OCI-LY7 (cell line): ENCODE data around the gene C2CD3. TPM values are rescaled to one million over a fixed set of nuclear protein-coding genes. Genes with fewer than 3 reads are reported as not detected.

Experiments
- BruUV-seq: library from RNA; stranded (reverse); fragments of 400-500 nt; replicated peaks from 2 replicates; lab custom pipeline; 2021; lab: Mats Ljungman, UMichigan
- CTCF ChIA-PET: fragments of 300-600 bp; sonication (Branson Sonifier 250); formaldehyde crosslinking; loops from one replicate; lab custom pipeline; 2022; ENCODE audit warnings: antibody characterized with exemption; ENCODE audit not compliant: unreplicated experiment; lab: Charles Lee
- POLR2A ChIA-PET: fragments of 300-600 bp; sonication (Branson Sonifier 250); formaldehyde crosslinking; loops from one replicate; lab custom pipeline; 2022; ENCODE audit warnings: antibody characterized with exemption; lab: Charles Lee
- DNase-seq: peaks from one replicate; pipeline ENCODE4 v3.0.0-alpha.2; 2015; ENCODE audit warnings: low spot score
- H2AFZ ChIP-seq: fragments of 200-600 bp; sonication (generic), shearing (Covaris generic); 2 replicates; pipeline ENCODE4 v1.6.1; 2014; ENCODE audit warnings: mild to moderate bottlenecking, antibody characterized with exemption, low read length, moderate library complexity
- H3K27ac ChIP-seq: fragments of 200-600 bp; sonication (generic); 2 replicates; pipeline ENCODE4 v1.5.1; 2014; ENCODE audit warnings: mixed run types, low read depth, mild to moderate bottlenecking, moderate library complexity, low read length, inconsistent platforms; ENCODE audit not compliant: poor library complexity, severe bottlenecking
- H3K36me3 ChIP-seq: fragments of 200-600 bp; sonication (generic); 2 replicates; pipeline ENCODE4 v1.6.1; 2014; ENCODE audit warnings: mild to moderate bottlenecking, antibody characterized with exemption, low read length, moderate library complexity, mixed read lengths; ENCODE audit not compliant: insufficient read depth
- H3K4me1 ChIP-seq: fragments of 200-600 bp; sonication (generic); 2 replicates; pipeline ENCODE4 v1.5.1; 2014; ENCODE audit warnings: mild to moderate bottlenecking, low read length; ENCODE audit not compliant: insufficient read depth, poor library complexity, severe bottlenecking
- H3K4me2 ChIP-seq: fragments of 200-600 bp; sonication (generic); 2 replicates; pipeline ENCODE4 v1.6.1; 2014; ENCODE audit warnings: mild to moderate bottlenecking, low read length
- H3K4me3 ChIP-seq: fragments of 200-600 bp; sonication (generic); 2 replicates; pipeline ENCODE4 v1.5.1; 2014; ENCODE audit warnings: mild to moderate bottlenecking, low read depth, low read length; ENCODE audit not compliant: poor library complexity, severe bottlenecking
- H3K79me2 ChIP-seq: fragments of 200-600 bp; sonication (generic); 2 replicates; pipeline ENCODE4 v1.6.1; 2016; ENCODE audit warnings: low read depth, mild to moderate bottlenecking, low read length, moderate library complexity, mixed read lengths; ENCODE audit not compliant: insufficient read depth
- H3K9me2 ChIP-seq: fragments of 200-600 bp; sonication (generic); 2 replicates; pipeline ENCODE4 v1.6.1; 2016; ENCODE audit warnings: mild to moderate bottlenecking, low read length, mixed read lengths; ENCODE audit not compliant: insufficient read depth
- H3K9me3 ChIP-seq: fragments of 200-600 bp; sonication (generic); 2 replicates; pipeline ENCODE4 v1.6.1; 2014; ENCODE audit warnings: mild to moderate bottlenecking, mixed run types, low read length, mixed read lengths
- H4K20me1 ChIP-seq: fragments of 200-600 bp; sonication (generic); 2 replicates; pipeline ENCODE4 v1.6.1; 2014; ENCODE audit warnings: mild to moderate bottlenecking, antibody characterized with exemption, low read length, moderate library complexity, mixed read lengths; ENCODE audit not compliant: insufficient read depth
- CTCF ChIP-seq: fragments of 200-600 bp; sonication (generic); conservative IDR thresholded peaks from 2 replicates; pipeline ENCODE4 v1.5.1; 2014; ENCODE audit warnings: mild to moderate bottlenecking, antibody characterized with exemption, low read length, moderate library complexity, mixed read lengths
- EZH2phosphoT487 ChIP-seq: fragments of 200-600 bp; sonication (generic); IDR thresholded peaks from 2 replicates; pipeline ENCODE4 v1.6.1; 2018; ENCODE audit warnings: low read depth, borderline replicate concordance, mild to moderate bottlenecking, mixed run types, antibody characterized with exemption, low read length, moderate library complexity, mixed read lengths
- intact Hi-C: fragments of 100-400 bp; cut with micrococcal nuclease; formaldehyde crosslinking; loops from one replicate; pipeline ENCODE4 v1.10.0; 2022; ENCODE audit not compliant: unreplicated experiment
- total RNA-seq, 2 experiments: library from RNA; depleted of rRNA in 1 of 2; stranded (reverse); fragments of >200 nt in 1 of 2; shearing (Covaris generic) in 1 of 2; gene quantifications; 2 replicates each; pipeline ENCODE4 v1.2.3, GENCODE V29; 2014 to 2022

Gene C2CD3
- total RNA-seq, 2 experiments from 2014 or later: 29.2 to 32.1 TPM

DNA sequence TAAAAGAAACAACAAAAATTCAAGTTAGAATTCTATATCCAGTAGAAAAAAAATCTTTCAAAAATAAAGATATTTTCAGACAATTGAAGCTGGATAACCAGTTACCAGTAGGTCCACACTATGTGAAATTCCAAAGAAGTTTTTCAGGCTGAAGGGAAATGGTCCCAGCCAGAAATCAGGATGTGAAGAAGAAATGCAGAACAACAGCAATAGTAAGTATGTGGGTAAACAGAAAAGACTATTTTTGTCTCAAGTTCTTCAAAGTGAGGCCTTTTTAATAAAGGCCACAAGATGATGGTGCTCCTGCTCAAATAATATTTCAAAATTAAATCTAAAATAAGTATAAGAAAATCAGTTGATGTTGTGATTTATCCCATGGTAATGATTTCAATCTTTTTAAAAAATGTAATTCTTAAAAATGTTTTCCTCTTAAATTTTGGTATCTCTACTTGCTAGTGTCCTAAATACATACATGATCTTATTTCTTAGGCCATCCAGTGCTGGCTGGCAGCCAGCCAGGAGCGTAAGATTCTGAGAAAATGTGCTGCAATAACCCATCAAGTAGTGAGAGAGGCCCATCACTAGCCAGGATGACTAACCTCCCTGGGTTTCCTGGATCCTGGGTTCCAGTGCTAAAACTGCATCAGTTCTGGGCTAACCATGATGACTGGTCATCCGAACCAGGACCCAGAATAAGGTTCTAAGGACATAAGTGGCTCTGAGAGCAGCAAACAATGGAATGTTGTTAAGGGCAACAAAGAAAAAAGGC is 146.4 kb downstream of the C2CD3 start:
- peaks cover 7% of the 10 kb centered on the region; the same call in 1 of the 2 replicates for H3K36me3 ChIP-seq
- H4K20me1 ChIP-seq: no peaks in the 10 kb centered on the region
- BruUV-seq: no TSS peak
- no peak overlapping the region for H3K4me2 ChIP-seq
- no peak for DNase-seq
- H3K27ac ChIP-seq: no peak overlapping the region
- peaks cover 18% of the 10 kb centered on the region for H3K4me1 ChIP-seq
- no peak overlapping the region for H2AFZ ChIP-seq
- no peaks in the 10 kb centered on the region for H3K9me2 ChIP-seq
- H3K79me2 ChIP-seq: no peaks in the 10 kb centered on the region
- no peak overlapping the region for H3K4me3 ChIP-seq
- ChIA-PET POLR2A (no interaction called here), CTCF (no interaction called here)
- intact Hi-C loops: no loop called here
- no peaks in the 10 kb centered on the region for H3K9me3 ChIP-seq
- no peak for TF ChIP-seq CTCF
- TF ChIP-seq EZH2phosphoT487: no peak

DNA sequence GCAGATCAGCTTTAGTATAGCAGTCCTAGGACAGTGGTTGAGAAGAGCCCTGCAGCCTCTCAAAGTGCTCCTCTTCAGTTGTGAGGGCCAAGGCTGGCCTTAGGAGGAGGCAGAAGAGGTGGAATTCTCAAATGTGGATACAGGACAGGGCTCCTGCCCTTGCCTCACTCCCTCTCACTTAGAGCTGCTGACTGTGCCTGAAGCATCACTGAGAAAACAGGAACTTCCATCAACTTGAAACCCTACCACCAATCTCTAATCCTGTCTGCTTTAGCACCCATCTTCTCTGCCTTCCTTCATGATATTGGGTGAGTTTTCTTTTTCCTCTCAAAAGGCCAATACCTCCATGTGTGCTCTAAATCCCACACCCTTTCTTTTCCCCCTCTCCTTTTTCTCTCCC is 147.5 kb downstream of the C2CD3 start:
- Histone ChIP-seq H3K9me3 (no peaks in the 10 kb centered on the region), H3K4me3 (no peak overlapping the region), H3K36me3 (peaks cover 7% of the 10 kb centered on the region; the same call in 1 of the 2 replicates), H3K27ac (no peak overlapping the region), H3K4me1 (peaks cover 18% of the 10 kb centered on the region), H3K4me2 (no peak overlapping the region), H3K79me2 (no peaks in the 10 kb centered on the region), H3K9me2 (no peaks in the 10 kb centered on the region), H2AFZ (no peak overlapping the region), H4K20me1 (no peaks in the 10 kb centered on the region)
- POLR2A ChIA-PET: no interaction called here
- intact Hi-C loops: no loop called here
- BruUV-seq: no TSS peak
- TF ChIP-seq EZH2phosphoT487 (no peak), CTCF (no peak)
- no peak for DNase-seq
- CTCF ChIA-PET: no interaction called here

GRCh38 chr11:74022546-74022945 is 148.3 kb downstream of the C2CD3 start:
- TF ChIP-seq CTCF (no peak), EZH2phosphoT487 (no peak)
- intact Hi-C loops: no loop called here
- BruUV-seq: no TSS peak
- H3K27ac ChIP-seq: no peak overlapping the region
- DNase-seq: no peak
- no peaks in the 10 kb centered on the region for H3K79me2 ChIP-seq
- no peak overlapping the region for H2AFZ ChIP-seq
- CTCF ChIA-PET: no interaction called here
- peaks cover 7% of the 10 kb centered on the region; the same call in 1 of the 2 replicates for H3K36me3 ChIP-seq
- H3K4me1 ChIP-seq: peaks cover 18% of the 10 kb centered on the region
- H3K4me2 ChIP-seq: no peak overlapping the region
- no peaks in the 10 kb centered on the region for H3K9me2 ChIP-seq
- H3K4me3 ChIP-seq: no peak overlapping the region
- H4K20me1 ChIP-seq: no peaks in the 10 kb centered on the region
- H3K9me3 ChIP-seq: no peaks in the 10 kb centered on the region
- POLR2A ChIA-PET: no interaction called here
